Measurements from ENCODE around the gene GAS6.

GRCh38 chr13:113771709-113772331 lies 92.1 kb downstream of the GAS6 start:
- no peak for TF ChIP-seq POLR2AphosphoS5 (IDR thresholded peaks at IDR 0.05; ENCODE audit: low read depth, low read length)
- no peak for TF ChIP-seq CTCF (IDR thresholded peaks at IDR 0.05)
- no peak for TF ChIP-seq REST (IDR thresholded peaks at IDR 0.05; ENCODE audit: insufficient read depth in 1 of 2, low read depth in 2 of 2, low read length in 1 of 2)
- TF ChIP-seq SIN3A (IDR thresholded peaks at IDR 0.05; ENCODE audit: borderline replicate concordance, insufficient read depth, low read depth, low read length), result no peak
